ENCODE data around the gene SPACA7. TPM values are rescaled to one million over a fixed set of nuclear protein-coding genes. Genes with fewer than 3 reads are reported as not detected.

Gene SPACA7
- total and polyA plus RNA-seq, 10 of the 15 experiments (the other 5 are each of a cell fraction or from before 2014, with no cell fraction given), result not detected

GRCh38 chr13:112351825-112352224, 24.3 kb upstream of the SPACA7 start:
- ChIA-PET RAD21 (ENCODE audit: unreplicated experiment) (no interaction called here), POLR2A (no interaction called here), CTCF (no interaction called here), SMC1A (ENCODE audit: uncharacterized antibody, unreplicated experiment) (no interaction called here)
- no peak for FAIRE-seq
- no TSS peak for BruUV-seq (replicated peaks)
- Histone ChIP-seq H3K36me3 (ENCODE audit: control insufficient read depth in 2 of 2, insufficient read depth in 2 of 2, low read length in 1 of 2) (no peaks in the 10 kb centered on the region), H3K4me1 (ENCODE audit: control insufficient read depth, insufficient read depth, low read length) (no peaks in the 10 kb centered on the region), H3K4me2 (ENCODE audit: control insufficient read depth, insufficient read depth) (no peak overlapping the region), H3K4me3 (no peak overlapping the region), H3K79me2 (ENCODE audit: control insufficient read depth, insufficient read depth, low read length) (no peaks in the 10 kb centered on the region), H3K9me3 (replicated peaks; ENCODE audit: control insufficient read depth, insufficient read depth, low read length) (no peaks in the 10 kb centered on the region), H2AFZ (ENCODE audit: control insufficient read depth, low read depth, low read length) (no peak overlapping the region), H3K27me3 (replicated peaks in 1 of 2; ENCODE audit: control insufficient read depth in 2 of 2, insufficient read depth in 2 of 2, low read length in 1 of 2) (no peaks in the 10 kb centered on the region), H3K27ac (ENCODE audit: control insufficient read depth, insufficient read depth) (no peak overlapping the region), H3K9ac (ENCODE audit: control insufficient read depth, insufficient read depth, low read length) (no peak overlapping the region), H4K20me1 (ENCODE audit: control insufficient read depth, insufficient read depth) (no peaks in the 10 kb centered on the region)
- 4% methylated on average over 8 of the region's 8 CpGs for WGBS (ENCODE audit: insufficient coverage, insufficient replicate concordance, low lambda C conversion rate, missing lambda C conversion rate)
- no peak for ATAC-seq
- TF ChIP-seq EGR1 (IDR thresholded peaks at IDR 0.05; ENCODE audit: borderline replicate concordance in 1 of 2, low read depth in 2 of 2, low read length in 2 of 2) (no peak), HDAC6 (IDR thresholded peaks at IDR 0.05; ENCODE audit: unreplicated experiment) (no peak), NR2C2 (IDR thresholded peaks at IDR 0.05; ENCODE audit: borderline replicate concordance, control insufficient read depth, insufficient read length, low read depth) (no peak), MYB (IDR thresholded peaks at IDR 0.05; ENCODE audit: borderline replicate concordance, low read depth, low read length) (no peak), RCOR1 (conservative IDR thresholded peaks at IDR 0.05; ENCODE audit: low read depth, low read length) (no peak), DPF2 (IDR thresholded peaks at IDR 0.05) (no peak)
- in situ Hi-C loops (cut with MboI), result no loop called here
- intact Hi-C loops (cut with micrococcal nuclease; ENCODE audit: unreplicated experiment), result no loop called here
- no peak for DNase-seq (ENCODE audit: low read depth, low spot score)

- Histone ChIP-seq H2AFZ (ENCODE audit: control insufficient read depth, low read depth, low read length) (no peak overlapping the region), H3K4me3 (no peak overlapping the region), H3K4me2 (ENCODE audit: control insufficient read depth, insufficient read depth) (no peak overlapping the region), H4K20me1 (ENCODE audit: control insufficient read depth, insufficient read depth) (no peaks in the 10 kb centered on the region), H3K9me3 (replicated peaks; ENCODE audit: control insufficient read depth, insufficient read depth, low read length) (no peaks in the 10 kb centered on the region), H3K9ac (ENCODE audit: control insufficient read depth, insufficient read depth, low read length) (no peak overlapping the region), H3K36me3 (ENCODE audit: control insufficient read depth in 2 of 2, insufficient read depth in 2 of 2, low read length in 1 of 2) (no peaks in the 10 kb centered on the region), H3K27me3 (replicated peaks in 1 of 2; ENCODE audit: control insufficient read depth in 2 of 2, insufficient read depth in 2 of 2, low read length in 1 of 2) (no peaks in the 10 kb centered on the region), H3K4me1 (ENCODE audit: control insufficient read depth, insufficient read depth, low read length) (no peaks in the 10 kb centered on the region), H3K27ac (ENCODE audit: control insufficient read depth, insufficient read depth) (no peak overlapping the region), H3K79me2 (ENCODE audit: control insufficient read depth, insufficient read depth, low read length) (no peaks in the 10 kb centered on the region)
- FAIRE-seq, result no peak
- SMC1A ChIA-PET (ENCODE audit: uncharacterized antibody, unreplicated experiment), result no interaction called here
- ATAC-seq, result no peak
- intact Hi-C loops (cut with micrococcal nuclease; ENCODE audit: unreplicated experiment), result no loop called here
- RAD21 ChIA-PET (ENCODE audit: unreplicated experiment), result no interaction called here
- POLR2A ChIA-PET, result no interaction called here
- CTCF ChIA-PET, result interaction anchor here (0.6 kb wide), 1 partner anchor 1533 kb away, joined by 3 read pairs; no protein-coding TSS in a partner anchor
- in situ Hi-C loops (cut with MboI), result no loop called here
- no peak for DNase-seq (ENCODE audit: low read depth, low spot score)
- 31% methylated on average over 11 of the region's 11 CpGs for WGBS (ENCODE audit: insufficient coverage, insufficient replicate concordance, low lambda C conversion rate, missing lambda C conversion rate)
- no TSS peak for BruUV-seq (replicated peaks)
- TF ChIP-seq E2F8 (IDR thresholded peaks at IDR 0.05; ENCODE audit: low read depth, partially characterized antibody), result no peak
- no peak for TF ChIP-seq EED (IDR thresholded peaks at IDR 0.05; ENCODE audit: low read depth)
- TF ChIP-seq SKIL (IDR thresholded peaks at IDR 0.05; ENCODE audit: low read depth, poor library complexity, severe bottlenecking), result no peak
- no peak for TF ChIP-seq ATF3 (IDR thresholded peaks at IDR 0.05; ENCODE audit: borderline replicate concordance, extremely low read depth, low read depth, low read length)
- TF ChIP-seq BRCA1 (IDR thresholded peaks at IDR 0.05; ENCODE audit: low read depth, low read length), result no peak
Measured at GRCh38 chr13:112353856-112354255, 22.3 kb upstream of the SPACA7 start.
